GM23338 (cell line): Measurements from ENCODE around the gene GPSM1. TPM values are rescaled to one million over a fixed set of nuclear protein-coding genes. Genes with fewer than 3 reads are reported as not detected.

Experiments
- ATAC-seq: fragments of 200-7000 bp; cut with Tn5 transposase; 3 replicates; pipeline ENCODE4 v1.9.1; 2020
- DNase-seq: peaks from one replicate; pipeline ENCODE4 v3.0.0-alpha.2; 2015; ENCODE audit warnings: low spot score
- H2AFZ ChIP-seq: fragments of 200-600 bp; sonication (generic); 2 replicates; pipeline ENCODE4 v1.8.0; 2016; ENCODE audit warnings: antibody characterized with exemption, mild to moderate bottlenecking, moderate library complexity
- H3F3A ChIP-seq: fragments of 200-600 bp; sonication (generic); replicated peaks from 2 replicates; pipeline ENCODE4 v1.8.0; 2017; ENCODE audit warnings: antibody characterized with exemption, mixed run types, low read depth
- H3K27ac ChIP-seq: fragments of 200-600 bp; sonication (generic); 2 replicates; pipeline ENCODE4 v1.6.1; 2016; ENCODE audit warnings: low read depth
- H3K27me3 ChIP-seq: fragments of 200-600 bp; sonication (generic); 2 replicates; pipeline ENCODE4 v1.8.0; 2016; ENCODE audit warnings: mild to moderate bottlenecking, mixed run types, moderate library complexity; ENCODE audit not compliant: insufficient read depth
- H3K36me3 ChIP-seq: fragments of 200-600 bp; sonication (generic); 2 replicates; pipeline ENCODE4 v1.8.0; 2016; ENCODE audit warnings: mild to moderate bottlenecking; ENCODE audit not compliant: insufficient read depth
- H3K4me1 ChIP-seq: fragments of 200-600 bp; sonication (generic); 2 replicates; pipeline ENCODE4 v1.8.0; 2016; ENCODE audit warnings: mild to moderate bottlenecking, moderate library complexity; ENCODE audit not compliant: insufficient read depth
- H3K4me2 ChIP-seq: fragments of 200-600 bp; sonication (generic); 2 replicates; pipeline ENCODE4 v1.7.1; 2017; ENCODE audit warnings: mixed run types
- H3K4me3 ChIP-seq: fragments of 200-600 bp; sonication (generic); 2 replicates; pipeline ENCODE4 v1.6.1; 2016; ENCODE audit warnings: mixed run types
- H3K79me2 ChIP-seq: fragments of 200-600 bp; sonication (generic); replicated peaks from 2 replicates; pipeline ENCODE4 v1.8.0; 2017; ENCODE audit warnings: mild to moderate bottlenecking; ENCODE audit not compliant: insufficient read depth
- H3K9me2 ChIP-seq: fragments of 200-600 bp; sonication (generic); 2 replicates; pipeline ENCODE4 v1.8.0; 2017; ENCODE audit not compliant: insufficient read depth
- H4K20me1 ChIP-seq: fragments of 200-600 bp; sonication (generic); replicated peaks from 2 replicates; pipeline ENCODE4 v1.8.0; 2017; ENCODE audit warnings: mild to moderate bottlenecking; ENCODE audit not compliant: insufficient read depth
- H3K27ac Mint-ChIP-seq: 2 replicates; pipeline ENCODE4 v1.8.0; 2020; ENCODE audit warnings: inconsistent platforms, mild to moderate bottlenecking, moderate library complexity, mixed read lengths
- H3K27me3 Mint-ChIP-seq: 3 replicates; pipeline ENCODE4 v1.8.0; 2022; ENCODE audit warnings: low read depth, mild to moderate bottlenecking, moderate library complexity, mixed read lengths, inconsistent platforms; ENCODE audit not compliant: insufficient read depth, poor library complexity
- H3K36me3 Mint-ChIP-seq: 3 replicates; pipeline ENCODE4 v1.8.0; 2021; ENCODE audit warnings: low read depth, mild to moderate bottlenecking, inconsistent platforms, moderate library complexity, mixed read lengths
- H3K4me1 Mint-ChIP-seq: 3 replicates; pipeline ENCODE4 v1.8.0; 2020; ENCODE audit warnings: mild to moderate bottlenecking, inconsistent platforms, mixed read lengths
- H3K4me3 Mint-ChIP-seq: 3 replicates; pipeline ENCODE4 v1.8.0; 2021; ENCODE audit warnings: moderate library complexity, mild to moderate bottlenecking, inconsistent platforms, mixed read lengths
- H3K9me3 Mint-ChIP-seq: 3 replicates; pipeline ENCODE4 v1.8.0; 2020; ENCODE audit warnings: moderate library complexity, mild to moderate bottlenecking, inconsistent platforms, mixed read lengths
- NANOG ChIP-seq: IDR thresholded peaks from 2 replicates; pipeline ENCODE4 v1.6.1; 2016; ENCODE audit warnings: antibody characterized with exemption, borderline replicate concordance
- POLR2AphosphoS5 ChIP-seq: IDR thresholded peaks from 2 replicates; pipeline ENCODE4 v1.6.1; 2016; ENCODE audit warnings: antibody characterized with exemption, low read depth
- REST ChIP-seq: IDR thresholded peaks from one replicate; pipeline ENCODE4 v1.6.1; 2018; ENCODE audit warnings: antibody characterized with exemption; ENCODE audit not compliant: unreplicated experiment
- STAT1 ChIP-seq: IDR thresholded peaks from one replicate; pipeline ENCODE4 v1.6.1; 2016; ENCODE audit warnings: antibody characterized with exemption; ENCODE audit not compliant: unreplicated experiment
- ZNF331 ChIP-seq: fragments of 250-450 bp; sonication (Bioruptor Pico); IDR thresholded peaks from 2 replicates; pipeline ENCODE4 v1.5.0; 2020; ENCODE audit warnings: low read depth, mild to moderate bottlenecking, moderate library complexity
- polyA plus RNA-seq: library from polyadenylated mRNA; unstranded; fragments of >200 nt; fragmentation: Nextera tagmentation; extraction: Ambion mirVana; gene quantifications from 2 replicates; pipeline ENCODE4 v1.2.1, GENCODE V29; 2016
- total RNA-seq: library from RNA; depleted of rRNA; stranded (reverse); fragments of >200 nt; shearing (Covaris generic); gene quantifications from 2 replicates; pipeline ENCODE4 v1.2.3, GENCODE V29; 2014
- TF ChIP-seq, protein P1 (sequence below), 2 experiments: fragments of 200-600 bp in 1 of 2; sonication (generic) in 1 of 2; conservative IDR thresholded peaks; 2 replicates each; pipeline versions ENCODE4 v1.5.1 to v1.6.1; 2016 to 2017; ENCODE audit warnings: antibody characterized with exemption in 2 of 2, low read depth in 2 of 2, mild to moderate bottlenecking in 2 of 2, moderate library complexity in 1 of 2
- TF ChIP-seq, protein P2 (sequence below): fragments of 250-450 bp; sonication (Bioruptor Pico); IDR thresholded peaks from 2 replicates; pipeline ENCODE4 v1.5.0; 2020; ENCODE audit warnings: mild to moderate bottlenecking, moderate library complexity
- TF ChIP-seq, protein P3 (sequence below): IDR thresholded peaks from 2 replicates; pipeline ENCODE4 v1.6.1; 2016; ENCODE audit warnings: antibody characterized with exemption

GPSM1 gene
- total and polyA plus RNA-seq, 2 experiments from 2014 or later: 4.8 to 23.2 TPM

- TF ChIP-seq, protein P1, sequence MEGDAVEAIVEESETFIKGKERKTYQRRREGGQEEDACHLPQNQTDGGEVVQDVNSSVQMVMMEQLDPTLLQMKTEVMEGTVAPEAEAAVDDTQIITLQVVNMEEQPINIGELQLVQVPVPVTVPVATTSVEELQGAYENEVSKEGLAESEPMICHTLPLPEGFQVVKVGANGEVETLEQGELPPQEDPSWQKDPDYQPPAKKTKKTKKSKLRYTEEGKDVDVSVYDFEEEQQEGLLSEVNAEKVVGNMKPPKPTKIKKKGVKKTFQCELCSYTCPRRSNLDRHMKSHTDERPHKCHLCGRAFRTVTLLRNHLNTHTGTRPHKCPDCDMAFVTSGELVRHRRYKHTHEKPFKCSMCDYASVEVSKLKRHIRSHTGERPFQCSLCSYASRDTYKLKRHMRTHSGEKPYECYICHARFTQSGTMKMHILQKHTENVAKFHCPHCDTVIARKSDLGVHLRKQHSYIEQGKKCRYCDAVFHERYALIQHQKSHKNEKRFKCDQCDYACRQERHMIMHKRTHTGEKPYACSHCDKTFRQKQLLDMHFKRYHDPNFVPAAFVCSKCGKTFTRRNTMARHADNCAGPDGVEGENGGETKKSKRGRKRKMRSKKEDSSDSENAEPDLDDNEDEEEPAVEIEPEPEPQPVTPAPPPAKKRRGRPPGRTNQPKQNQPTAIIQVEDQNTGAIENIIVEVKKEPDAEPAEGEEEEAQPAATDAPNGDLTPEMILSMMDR (conservative IDR thresholded peaks at IDR 0.05; ENCODE audit: low read depth in 2 of 2): no peak
Observed at GRCh38 chr9:136296434-136297015, 30.8 kb upstream of the GPSM1 start (continued).

DNA sequence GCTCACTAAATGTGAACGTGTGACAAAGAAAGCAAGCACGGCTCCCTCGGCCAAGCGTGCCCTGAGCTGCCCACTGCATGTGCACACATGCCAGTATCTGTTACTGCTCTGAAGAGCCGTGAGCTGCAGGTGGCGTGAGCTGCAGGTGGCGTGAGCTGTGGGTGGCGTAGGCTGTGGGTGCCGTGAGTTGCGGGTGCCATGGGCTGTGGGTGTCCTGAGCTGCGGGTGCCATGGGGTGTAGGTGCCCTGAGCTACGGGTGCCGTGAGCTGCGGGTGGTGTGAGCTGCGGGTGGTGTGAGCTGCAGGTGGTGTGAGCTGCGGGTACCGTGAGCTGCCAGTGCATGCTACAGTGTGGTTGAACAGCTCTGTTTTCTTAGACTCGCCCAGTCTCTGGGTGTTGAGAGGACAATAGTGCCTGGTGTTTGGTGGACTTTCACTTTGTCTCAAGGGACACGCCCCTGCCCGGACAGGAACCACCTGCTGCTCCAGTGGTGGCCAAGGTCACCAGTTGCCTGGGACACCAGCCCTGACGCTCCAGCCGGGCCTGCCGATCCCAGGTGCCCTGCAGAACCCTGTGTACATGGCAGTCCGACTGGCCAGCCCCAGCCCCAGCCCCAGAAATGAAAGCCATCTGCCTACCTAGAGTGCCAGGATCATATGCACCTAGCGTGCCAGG lies 30.2 kb upstream of the GPSM1 start:
- peaks cover 9% of the 10 kb centered on the region; the same call in 1 of the 2 replicates for H3F3A ChIP-seq
- H3K9me3 Mint-ChIP-seq: no peaks in the 10 kb centered on the region
- H3K36me3 ChIP-seq: no peaks in the 10 kb centered on the region
- H3K27me3 Mint-ChIP-seq: peaks cover 3% of the 10 kb centered on the region
- no peak overlapping the region for H3K4me3 ChIP-seq
- H3K79me2 ChIP-seq: no peaks in the 10 kb centered on the region
- TF ChIP-seq, protein P2, sequence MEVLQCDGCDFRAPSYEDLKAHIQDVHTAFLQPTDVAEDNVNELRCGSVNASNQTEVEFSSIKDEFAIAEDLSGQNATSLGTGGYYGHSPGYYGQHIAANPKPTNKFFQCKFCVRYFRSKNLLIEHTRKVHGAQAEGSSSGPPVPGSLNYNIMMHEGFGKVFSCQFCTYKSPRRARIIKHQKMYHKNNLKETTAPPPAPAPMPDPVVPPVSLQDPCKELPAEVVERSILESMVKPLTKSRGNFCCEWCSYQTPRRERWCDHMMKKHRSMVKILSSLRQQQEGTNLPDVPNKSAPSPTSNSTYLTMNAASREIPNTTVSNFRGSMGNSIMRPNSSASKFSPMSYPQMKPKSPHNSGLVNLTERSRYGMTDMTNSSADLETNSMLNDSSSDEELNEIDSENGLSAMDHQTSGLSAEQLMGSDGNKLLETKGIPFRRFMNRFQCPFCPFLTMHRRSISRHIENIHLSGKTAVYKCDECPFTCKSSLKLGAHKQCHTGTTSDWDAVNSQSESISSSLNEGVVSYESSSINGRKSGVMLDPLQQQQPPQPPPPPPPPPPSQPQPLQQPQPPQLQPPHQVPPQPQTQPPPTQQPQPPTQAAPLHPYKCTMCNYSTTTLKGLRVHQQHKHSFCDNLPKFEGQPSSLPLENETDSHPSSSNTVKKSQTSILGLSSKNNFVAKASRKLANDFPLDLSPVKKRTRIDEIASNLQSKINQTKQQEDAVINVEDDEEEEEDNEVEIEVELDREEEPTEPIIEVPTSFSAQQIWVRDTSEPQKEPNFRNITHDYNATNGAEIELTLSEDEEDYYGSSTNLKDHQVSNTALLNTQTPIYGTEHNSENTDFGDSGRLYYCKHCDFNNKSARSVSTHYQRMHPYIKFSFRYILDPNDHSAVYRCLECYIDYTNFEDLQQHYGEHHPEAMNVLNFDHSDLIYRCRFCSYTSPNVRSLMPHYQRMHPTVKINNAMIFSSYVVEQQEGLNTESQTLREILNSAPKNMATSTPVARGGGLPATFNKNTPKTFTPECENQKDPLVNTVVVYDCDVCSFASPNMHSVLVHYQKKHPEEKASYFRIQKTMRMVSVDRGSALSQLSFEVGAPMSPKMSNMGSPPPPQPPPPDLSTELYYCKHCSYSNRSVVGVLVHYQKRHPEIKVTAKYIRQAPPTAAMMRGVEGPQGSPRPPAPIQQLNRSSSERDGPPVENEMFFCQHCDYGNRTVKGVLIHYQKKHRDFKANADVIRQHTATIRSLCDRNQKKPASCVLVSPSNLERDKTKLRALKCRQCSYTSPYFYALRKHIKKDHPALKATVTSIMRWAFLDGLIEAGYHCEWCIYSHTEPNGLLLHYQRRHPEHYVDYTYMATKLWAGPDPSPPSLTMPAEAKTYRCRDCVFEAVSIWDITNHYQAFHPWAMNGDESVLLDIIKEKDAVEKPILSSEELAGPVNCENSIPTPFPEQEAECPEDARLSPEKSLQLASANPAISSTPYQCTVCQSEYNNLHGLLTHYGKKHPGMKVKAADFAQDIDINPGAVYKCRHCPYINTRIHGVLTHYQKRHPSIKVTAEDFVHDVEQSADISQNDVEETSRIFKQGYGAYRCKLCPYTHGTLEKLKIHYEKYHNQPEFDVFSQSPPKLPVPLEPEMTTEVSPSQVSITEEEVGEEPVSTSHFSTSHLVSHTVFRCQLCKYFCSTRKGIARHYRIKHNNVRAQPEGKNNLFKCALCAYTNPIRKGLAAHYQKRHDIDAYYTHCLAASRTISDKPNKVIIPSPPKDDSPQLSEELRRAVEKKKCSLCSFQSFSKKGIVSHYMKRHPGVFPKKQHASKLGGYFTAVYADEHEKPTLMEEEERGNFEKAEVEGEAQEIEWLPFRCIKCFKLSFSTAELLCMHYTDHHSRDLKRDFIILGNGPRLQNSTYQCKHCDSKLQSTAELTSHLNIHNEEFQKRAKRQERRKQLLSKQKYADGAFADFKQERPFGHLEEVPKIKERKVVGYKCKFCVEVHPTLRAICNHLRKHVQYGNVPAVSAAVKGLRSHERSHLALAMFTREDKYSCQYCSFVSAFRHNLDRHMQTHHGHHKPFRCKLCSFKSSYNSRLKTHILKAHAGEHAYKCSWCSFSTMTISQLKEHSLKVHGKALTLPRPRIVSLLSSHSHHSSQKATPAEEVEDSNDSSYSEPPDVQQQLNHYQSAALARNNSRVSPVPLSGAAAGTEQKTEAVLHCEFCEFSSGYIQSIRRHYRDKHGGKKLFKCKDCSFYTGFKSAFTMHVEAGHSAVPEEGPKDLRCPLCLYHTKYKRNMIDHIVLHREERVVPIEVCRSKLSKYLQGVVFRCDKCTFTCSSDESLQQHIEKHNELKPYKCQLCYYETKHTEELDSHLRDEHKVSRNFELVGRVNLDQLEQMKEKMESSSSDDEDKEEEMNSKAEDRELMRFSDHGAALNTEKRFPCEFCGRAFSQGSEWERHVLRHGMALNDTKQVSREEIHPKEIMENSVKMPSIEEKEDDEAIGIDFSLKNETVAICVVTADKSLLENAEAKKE (CRISPR knock-in tag): no peak
- TF ChIP-seq, protein P3, sequence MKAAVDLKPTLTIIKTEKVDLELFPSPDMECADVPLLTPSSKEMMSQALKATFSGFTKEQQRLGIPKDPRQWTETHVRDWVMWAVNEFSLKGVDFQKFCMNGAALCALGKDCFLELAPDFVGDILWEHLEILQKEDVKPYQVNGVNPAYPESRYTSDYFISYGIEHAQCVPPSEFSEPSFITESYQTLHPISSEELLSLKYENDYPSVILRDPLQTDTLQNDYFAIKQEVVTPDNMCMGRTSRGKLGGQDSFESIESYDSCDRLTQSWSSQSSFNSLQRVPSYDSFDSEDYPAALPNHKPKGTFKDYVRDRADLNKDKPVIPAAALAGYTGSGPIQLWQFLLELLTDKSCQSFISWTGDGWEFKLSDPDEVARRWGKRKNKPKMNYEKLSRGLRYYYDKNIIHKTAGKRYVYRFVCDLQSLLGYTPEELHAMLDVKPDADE: no peak
- TF ChIP-seq STAT1 (no peak), POLR2AphosphoS5 (no peak), ZNF331 (CRISPR knock-in tag) (no peak), REST (no peak), NANOG (no peak)
- no peak overlapping the region for H3K4me3 Mint-ChIP-seq
- H3K4me1 ChIP-seq: no peaks in the 10 kb centered on the region
- H3K4me1 Mint-ChIP-seq: peaks cover 5% of the 10 kb centered on the region; the same call in 2 of the 3 replicates
- H3K36me3 Mint-ChIP-seq: no peaks in the 10 kb centered on the region
- H4K20me1 ChIP-seq: no peaks in the 10 kb centered on the region
- no peak for ATAC-seq
- no peak overlapping the region for H3K4me2 ChIP-seq
- H2AFZ ChIP-seq: no peak overlapping the region
- H3K27ac Mint-ChIP-seq: no peak overlapping the region
- no peak for DNase-seq
- H3K9me2 ChIP-seq: no peaks in the 10 kb centered on the region
- H3K27ac ChIP-seq: no peak overlapping the region
- no peaks in the 10 kb centered on the region for H3K27me3 ChIP-seq
